Measurements from ENCODE around the gene BICD2. TPM values are rescaled to one million over a fixed set of nuclear protein-coding genes. Genes with fewer than 3 reads are reported as not detected.

BICD2 gene
- total RNA-seq, 1 donor from 2014 or later: 44.0 TPM

- peak; percentile 54 for TF ChIP-seq CTCF (IDR thresholded peaks at IDR 0.05; ENCODE audit: insufficient read depth, low read length, poor library complexity, severe bottlenecking)
- Histone ChIP-seq H3K36me3 (ENCODE audit: control insufficient read depth, insufficient read depth, low read length) (peaks cover 1% of the 10 kb centered on the region), H3K4me3 (ENCODE audit: low read depth, low read length) (no peak overlapping the region), H3K27me3 (ENCODE audit: control insufficient read depth, insufficient read depth, low read length) (no peaks in the 10 kb centered on the region)
- DNase-seq (ENCODE audit: low read depth): no peak
Observed at GRCh38 chr9:92728831-92729734, 35.5 kb downstream of the BICD2 start.

GRCh38 chr9:92727716-92728700 lies 36.6 kb downstream of the BICD2 start:
- no peak for TF ChIP-seq CTCF (IDR thresholded peaks at IDR 0.05; ENCODE audit: insufficient read depth, low read length, poor library complexity, severe bottlenecking)
- Histone ChIP-seq H3K27me3 (ENCODE audit: control insufficient read depth, insufficient read depth, low read length) (no peaks in the 10 kb centered on the region), H3K4me3 (ENCODE audit: low read depth, low read length) (no peak overlapping the region), H3K36me3 (ENCODE audit: control insufficient read depth, insufficient read depth, low read length) (peaks cover 1% of the 10 kb centered on the region)
- no peak for DNase-seq (ENCODE audit: low read depth)

- TF ChIP-seq CTCF (IDR thresholded peaks at IDR 0.05; ENCODE audit: insufficient read depth, low read length, poor library complexity, severe bottlenecking): no peak
- no peak overlapping the region for H3K4me3 ChIP-seq (ENCODE audit: low read depth, low read length)
- peaks cover 1% of the 10 kb centered on the region for H3K36me3 ChIP-seq (ENCODE audit: control insufficient read depth, insufficient read depth, low read length)
- no peaks in the 10 kb centered on the region for H3K27me3 ChIP-seq (ENCODE audit: control insufficient read depth, insufficient read depth, low read length)
- DNase-seq (ENCODE audit: low read depth): no peak
Observed at GRCh38 chr9:92726971-92727715, 37.5 kb downstream of the BICD2 start.

GRCh38 chr9:92726348-92726747 lies 38.3 kb downstream of the BICD2 start:
- Histone ChIP-seq H3K36me3 (ENCODE audit: control insufficient read depth, insufficient read depth, low read length) (peaks cover 1% of the 10 kb centered on the region), H3K27me3 (ENCODE audit: control insufficient read depth, insufficient read depth, low read length) (no peaks in the 10 kb centered on the region), H3K4me3 (ENCODE audit: low read depth, low read length) (no peak overlapping the region)
- no peak for TF ChIP-seq CTCF (IDR thresholded peaks at IDR 0.05; ENCODE audit: insufficient read depth, low read length, poor library complexity, severe bottlenecking)
- DNase-seq (ENCODE audit: low read depth): no peak

GRCh38 chr9:92725766-92726165 lies 38.9 kb downstream of the BICD2 start:
- no peak overlapping the region for H3K4me3 ChIP-seq (ENCODE audit: low read depth, low read length)
- peaks cover 1% of the 10 kb centered on the region for H3K36me3 ChIP-seq (ENCODE audit: control insufficient read depth, insufficient read depth, low read length)
- no peak for DNase-seq (ENCODE audit: low read depth)
- TF ChIP-seq CTCF (IDR thresholded peaks at IDR 0.05; ENCODE audit: insufficient read depth, low read length, poor library complexity, severe bottlenecking): no peak
- H3K27me3 ChIP-seq (ENCODE audit: control insufficient read depth, insufficient read depth, low read length): no peaks in the 10 kb centered on the region
